Erythroblast (primary cell): Measurements from ENCODE around the gene PDZRN4.

Experiments
- GATA1 ChIP-seq: IDR thresholded peaks from 2 replicates; pipeline ENCODE4 v1.6.1; 2011; ENCODE audit warnings: low read depth, mild to moderate bottlenecking, control low read depth, low read length, moderate library complexity
- POLR2A ChIP-seq: IDR thresholded peaks from 2 replicates; pipeline ENCODE4 v1.6.1; 2011; ENCODE audit warnings: mild to moderate bottlenecking, low read length

DNA sequence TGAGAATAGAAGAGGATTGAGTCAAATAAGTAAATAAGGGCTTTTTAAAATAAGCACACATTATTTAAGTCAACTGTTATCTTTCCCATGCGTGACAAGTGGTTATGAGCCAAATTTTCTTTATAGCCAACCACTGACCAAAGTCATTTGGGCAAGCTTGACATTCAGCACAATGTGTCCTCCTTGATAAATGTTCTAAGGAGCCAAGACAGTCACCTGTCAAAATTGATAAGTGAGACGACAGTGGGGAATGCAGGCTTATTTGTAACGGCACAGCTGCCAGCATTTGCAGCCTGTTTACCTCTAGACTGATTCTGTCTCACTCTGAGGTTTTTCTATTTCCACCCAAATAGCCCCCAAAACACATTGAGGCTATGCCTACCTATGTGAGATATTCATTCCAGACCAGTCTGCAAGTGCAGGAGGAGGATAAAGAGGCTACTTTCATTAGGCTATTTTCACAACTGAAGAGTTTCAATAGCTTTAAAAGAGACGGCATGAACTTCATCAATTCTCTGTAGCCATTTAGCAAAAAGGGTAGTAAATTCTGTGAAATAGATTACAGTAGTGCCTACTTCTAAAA is 339.5 kb downstream of the PDZRN4 start:
- TF ChIP-seq POLR2A (peak; percentile 62), GATA1 (no peak)
